Left forelimb (tissue), 1 donor: ENCODE data around the gene TXNDC15.

Experiments
- DNase-seq: peaks from one replicate; pipeline ENCODE4 v3.0.0-alpha.2; 2018; ENCODE audit warnings: low spot score

TXNDC15 gene

GRCh38 chr5:134920848-134921575, 46.8 kb downstream of the TXNDC15 start:
- no peak for DNase-seq

- DNase-seq = no peak
Observed at GRCh38 chr5:134932508-134932907, 58.3 kb downstream of the TXNDC15 start.

- no peak for DNase-seq
Observed at GRCh38 chr5:134934202-134934601, 60.0 kb downstream of the TXNDC15 start.

DNA sequence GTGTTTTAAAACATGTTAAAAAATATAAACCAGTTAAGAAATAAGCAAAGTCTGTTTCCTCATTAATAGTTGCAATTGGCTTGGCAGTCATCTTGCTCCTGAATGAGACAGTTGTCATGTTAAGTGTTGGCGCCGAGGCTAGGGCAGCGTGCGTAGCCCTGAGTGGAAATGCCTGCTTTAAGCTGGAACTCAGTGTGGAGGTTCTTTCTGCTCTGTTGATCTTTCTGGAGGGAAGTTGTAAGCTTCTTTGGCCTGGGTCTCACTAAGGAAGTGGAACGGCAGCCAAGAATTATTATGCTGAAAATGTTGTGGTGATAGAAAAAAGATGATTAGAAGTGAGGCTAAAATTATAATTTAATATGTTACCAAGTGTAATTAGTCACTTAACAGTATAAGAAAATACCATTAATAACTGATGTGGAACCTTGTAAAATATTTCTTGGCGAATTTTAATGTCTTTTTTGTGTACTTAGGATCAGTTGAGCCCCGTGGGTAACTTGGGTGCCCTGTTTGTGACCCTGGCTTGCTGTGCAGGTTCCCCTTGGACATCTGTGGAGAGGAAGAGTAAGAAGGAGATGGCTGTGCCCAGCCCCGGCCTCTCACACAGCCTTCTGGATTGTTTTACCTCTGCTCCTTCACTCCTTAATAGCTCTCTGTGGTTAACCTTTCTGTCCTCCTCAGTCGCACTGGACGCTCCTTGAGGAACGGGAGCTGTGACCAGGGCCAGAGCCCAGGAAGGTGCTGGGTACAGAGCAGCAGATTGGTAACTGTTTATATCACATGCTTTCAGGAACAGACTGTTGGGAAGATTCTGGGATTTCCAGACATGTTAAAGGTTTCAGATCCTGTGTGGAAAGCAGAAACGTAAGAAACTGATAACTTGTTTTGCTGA, 61.8 kb downstream of the TXNDC15 start:
- DNase-seq = no peak

- no peak for DNase-seq
Observed at GRCh38 chr5:134937526-134937925, 63.4 kb downstream of the TXNDC15 start.

DNA sequence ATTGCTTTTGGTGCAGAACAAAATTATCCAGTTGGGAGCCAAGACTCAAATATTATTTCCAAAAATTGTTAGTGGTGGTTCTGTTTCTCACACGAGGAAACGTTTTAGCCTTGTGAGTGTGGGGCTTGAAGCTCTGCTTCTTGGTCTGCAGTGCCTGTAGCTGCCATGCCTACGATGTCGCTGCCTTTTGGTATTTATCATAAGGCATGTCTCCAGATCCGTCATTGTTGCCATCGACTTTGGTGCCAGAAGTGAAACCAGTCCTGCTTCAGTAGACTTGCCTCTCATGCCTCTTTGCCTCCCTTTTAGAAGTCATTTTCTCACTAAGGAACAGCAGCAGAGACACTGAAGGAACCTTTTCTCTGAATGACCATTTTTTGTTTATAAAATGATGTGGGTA, 63.9 kb downstream of the TXNDC15 start:
- no peak for DNase-seq

- DNase-seq = no peak
Observed at GRCh38 chr5:134939500-134939899, 65.3 kb downstream of the TXNDC15 start.

- no peak for DNase-seq
Observed at GRCh38 chr5:134943547-134943946, 69.4 kb downstream of the TXNDC15 start.

DNA sequence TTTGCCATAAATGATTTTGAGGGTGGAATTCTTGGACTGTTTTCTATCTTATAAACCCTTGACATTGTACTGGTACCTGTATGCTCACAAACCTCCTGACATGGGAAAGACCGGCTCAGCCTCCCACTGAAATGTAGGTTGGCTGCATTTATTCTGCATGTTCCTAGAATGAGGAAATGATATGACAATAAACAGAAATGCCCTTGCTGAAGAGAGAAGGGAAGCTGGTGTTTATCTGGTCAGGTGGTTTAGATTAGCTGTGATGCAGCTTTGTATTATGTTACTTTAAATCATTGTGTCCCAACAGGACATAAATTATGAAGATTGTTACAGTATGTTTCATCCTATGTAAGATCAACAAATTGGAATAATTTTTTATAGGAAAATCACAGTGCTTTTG, 70.5 kb downstream of the TXNDC15 start:
- DNase-seq = no peak

GRCh38 chr5:134945041-134945440, 70.9 kb downstream of the TXNDC15 start:
- DNase-seq = no peak

- DNase-seq = no peak
Observed at GRCh38 chr5:134948911-134949310, 74.7 kb downstream of the TXNDC15 start.

GRCh38 chr5:134949316-134949715, 75.1 kb downstream of the TXNDC15 start:
- DNase-seq = no peak
